AG08396 (cell line): ENCODE results near the gene ALG14.
A peak's percentile ranks its signal among the peaks of the same experiment; 100 is the strongest.
"Not testable (repeated sequence)": the region's sequence is repeated elsewhere in the genome, so short reads cannot be mapped to it uniquely, and the experiment has no call there.

Experiments used
- DNase-seq: peaks from one replicate; pipeline ENCODE4 v3.0.0; 2012; ENCODE audit warnings: low spot score, mixed read lengths

The ALG14 gene

GRCh38 chr1:95005584-95005983, 67.2 kb downstream of the ALG14 start:
- no peak for DNase-seq

- no peak for DNase-seq
Observed at GRCh38 chr1:95004013-95004412, 68.7 kb downstream of the ALG14 start.

- no peak for DNase-seq
Observed at GRCh38 chr1:95003433-95003738, 69.4 kb downstream of the ALG14 start.

GRCh38 chr1:95002540-95003432, 70.0 kb downstream of the ALG14 start:
- DNase-seq: no peak

- DNase-seq: no peak
Observed at GRCh38 chr1:95002164-95002539, 70.6 kb downstream of the ALG14 start.

GRCh38 chr1:94999456-95000131, 73.2 kb downstream of the ALG14 start:
- DNase-seq: no peak

- DNase-seq: no peak
Observed at GRCh38 chr1:94998748-94999147, 74.0 kb downstream of the ALG14 start.

- no peak for DNase-seq
Observed at GRCh38 chr1:94998114-94998513, 74.6 kb downstream of the ALG14 start.

GRCh38 chr1:94995536-94995935, 77.2 kb downstream of the ALG14 start:
- DNase-seq: not testable (repeated sequence)

GRCh38 chr1:94994805-94995204, 77.9 kb downstream of the ALG14 start:
- DNase-seq: no peak

GRCh38 chr1:94993931-94994645, 78.7 kb downstream of the ALG14 start:
- no peak for DNase-seq

- DNase-seq: no peak
Observed at GRCh38 chr1:94992863-94993563, 79.7 kb downstream of the ALG14 start.

- DNase-seq: no peak
Observed at GRCh38 chr1:94992161-94992560, 80.6 kb downstream of the ALG14 start.

GRCh38 chr1:94989911-94990473, 82.8 kb downstream of the ALG14 start:
- no peak for DNase-seq

GRCh38 chr1:94989398-94989797, 83.4 kb downstream of the ALG14 start:
- no peak for DNase-seq

GRCh38 chr1:94988356-94988755, 84.4 kb downstream of the ALG14 start:
- DNase-seq: no peak

GRCh38 chr1:94986783-94987182, 86.0 kb downstream of the ALG14 start:
- DNase-seq: peak; percentile 49

- peak; percentile 23 for DNase-seq
Observed at GRCh38 chr1:94983171-94983739, 89.5 kb downstream of the ALG14 start.

- DNase-seq: no peak
Observed at GRCh38 chr1:94982398-94982797, 90.4 kb downstream of the ALG14 start.

- DNase-seq: no peak
Observed at GRCh38 chr1:94981575-94981973, 91.2 kb downstream of the ALG14 start.
